K562 (cell line): ENCODE results near the gene DARS2. TPM values are rescaled to one million over a fixed set of nuclear protein-coding genes. Genes with fewer than 3 reads are reported as not detected.

Experiments used
- ATAC-seq: fragments of 200-7000 bp; cut with Tn5 transposase; 3 replicates; pipeline ENCODE4 v1.9.1; 2020; ENCODE audit warnings: moderate library complexity
- BruUV-seq: library from RNA; stranded (reverse); fragments of 400-500 nt; replicated peaks from 2 replicates; lab custom pipeline; 2021; lab: Mats Ljungman, UMichigan
- CTCF ChIA-PET: fragments of 300-600 bp; formaldehyde crosslinking; extraction: SDS; loops from one replicate; lab custom pipeline; 2021; ENCODE audit warnings: low intra/inter-chr PET ratio; lab: Yijun Ruan, JAX
- POLR2A ChIA-PET: fragments of 300-600, 350-650 bp; sonication (Branson Sonifier 250); formaldehyde crosslinking; extraction: SDS; loops from one replicate; lab custom pipeline; 2021; ENCODE audit warnings: antibody characterized with exemption, inconsistent platforms; lab: Yijun Ruan, JAX
- DNase-seq, 4 experiments: peaks; one replicate each; pipeline versions ENCODE4 v3.0.0 to v3.0.0-alpha.2; 2011 to 2018; ENCODE audit warnings: low spot score in 3 of 4, mixed read lengths in 3 of 4; ENCODE audit errors: extremely low read depth in 1 of 4
- FAIRE-seq: peaks from 2 replicates; lab custom pipeline; 2011; peaks lifted over from hg19 to GRCh38; lab: Jason Lieb, UNC
- H2AFZ ChIP-seq: 2 replicates; pipeline ENCODE4 v1.6.0; 2011; ENCODE audit warnings: low read depth, low read length, control low read depth, inconsistent platforms
- H3K27ac ChIP-seq: fragments of 200-600 bp; 3 replicates; pipeline ENCODE4 v1.8.0; 2011; ENCODE audit warnings: low read depth, mild to moderate bottlenecking, control low read depth, inconsistent platforms, low read length, moderate library complexity, mixed read lengths; ENCODE audit errors: extremely low read depth
- H3K27me3 ChIP-seq, 2 experiments: fragments of 300-600 bp in 1 of 2; 2 replicates in 1 of 2; 3 replicates in 1 of 2; pipeline versions ENCODE4 v1.6.0 to v1.8.0; 2011; ENCODE audit warnings: inconsistent platforms in 2 of 2, low read length in 2 of 2, mild to moderate bottlenecking in 1 of 2, mixed read lengths in 1 of 2, moderate library complexity in 1 of 2; ENCODE audit not compliant: control insufficient read depth in 2 of 2, insufficient read depth in 2 of 2
- H3K36me3 ChIP-seq: fragments of 300-600 bp; 3 replicates; pipeline ENCODE4 v1.8.0; 2011; ENCODE audit warnings: mild to moderate bottlenecking, low read length, inconsistent platforms; ENCODE audit not compliant: control insufficient read depth, insufficient read depth
- H3K4me1 ChIP-seq, 2 experiments: fragments of 200-600 bp in 1 of 2; replicated peaks in 1 of 2; 2 replicates in 1 of 2; 3 replicates in 1 of 2; pipeline versions ENCODE4 v1.5.1 to v1.8.0; 2011; ENCODE audit warnings: inconsistent platforms in 2 of 2, low read length in 2 of 2, mild to moderate bottlenecking in 1 of 2, mixed read lengths in 1 of 2, moderate library complexity in 1 of 2; ENCODE audit not compliant: control insufficient read depth in 2 of 2, insufficient read depth in 2 of 2
- H3K4me2 ChIP-seq: 2 replicates; pipeline ENCODE4 v1.6.1; 2011; ENCODE audit warnings: low read length, control low read depth, inconsistent platforms, mixed read lengths; ENCODE audit not compliant: insufficient read depth
- H3K4me3 ChIP-seq: fragments of 200-600 bp; sonication (generic), shearing (Covaris generic); 2 replicates; pipeline ENCODE4 v1.5.1; 2016; ENCODE audit warnings: control low read depth, inconsistent platforms
- H3K79me2 ChIP-seq: fragments of 200-600 bp; 3 replicates; pipeline ENCODE4 v1.8.0; 2011; ENCODE audit warnings: low read length, inconsistent platforms; ENCODE audit not compliant: control insufficient read depth, insufficient read depth
- H3K9ac ChIP-seq, 2 experiments: 2 replicates each; pipeline versions ENCODE4 v1.6.0 to v1.6.1; 2011; ENCODE audit warnings: low read depth in 2 of 2, low read length in 2 of 2, control low read depth in 1 of 2, inconsistent platforms in 1 of 2, mild to moderate bottlenecking in 1 of 2, mixed read lengths in 1 of 2; ENCODE audit not compliant: insufficient read depth in 1 of 2
- H3K9me1 ChIP-seq: one replicate; pipeline ENCODE4 v1.6.0; 2011; ENCODE audit warnings: inconsistent platforms, mild to moderate bottlenecking, low read length, moderate library complexity; ENCODE audit not compliant: control insufficient read depth, insufficient read depth
- H3K9me3 ChIP-seq: replicated peaks from 2 replicates; pipeline ENCODE4 v1.5.1; 2011; ENCODE audit warnings: low read depth, low read length, inconsistent platforms; ENCODE audit not compliant: control insufficient read depth, insufficient read depth
- H4K20me1 ChIP-seq: replicated peaks from 2 replicates; pipeline ENCODE4 v1.6.1; 2011; ENCODE audit warnings: low read length, inconsistent platforms, mixed read lengths; ENCODE audit not compliant: control insufficient read depth, insufficient read depth
- ETV1 ChIP-seq: fragments of 450-650 bp; conservative IDR thresholded peaks from 2 replicates; pipeline ENCODE4 v1.6.1; 2016; ENCODE audit warnings: missing genetic modification characterization, control low read depth, low read depth, missing compliant biosample characterization
- PPARD ChIP-seq: fragments of 250-450 bp; sonication (Bioruptor Pico); IDR thresholded peaks from 2 replicates; pipeline ENCODE4 v1.8.0; 2022; ENCODE audit warnings: inconsistent platforms, mild to moderate bottlenecking, moderate library complexity
- ZKSCAN3 ChIP-seq: fragments of 250-450 bp; sonication (Bioruptor Pico); IDR thresholded peaks from 2 replicates; pipeline ENCODE4 v1.4.0; 2020
- in situ Hi-C: fragments of 300-500 bp; cut with MboI; formaldehyde crosslinking; loops from 4 replicates; pipeline ENCODE4 v1.15.0; 2018; ENCODE audit warnings: inconsistent platforms, mixed read lengths
- intact Hi-C: fragments of 100-400 bp; cut with micrococcal nuclease; formaldehyde crosslinking; loops from 2 replicates; pipeline ENCODE4 v1.14.2; 2022
- polyA plus RNA-seq, 8 experiments: library from polyadenylated mRNA; depleted of rRNA in 4 of 8; stranded (reverse) in 5 of 8; unstranded in 3 of 8; fragments of >200 nt; fragmentation: Nextera tagmentation in 2 of 8; fragmentation: Illumina TruSeq in 1 of 8; extraction: Ambion mirVana in 2 of 8; extraction: Trizol in 1 of 8; gene quantifications; 2 replicates each; pipeline versions ENCODE4 v1.2.1 to v1.2.3, GENCODE V29; 2011 to 2014; ENCODE audit warnings: inconsistent platforms in 1 of 8, missing spikeins in 1 of 8
- total RNA-seq, 7 experiments: library from RNA; depleted of rRNA in 6 of 7; stranded (reverse); fragments of >200 nt in 6 of 7; fragmentation: Illumina TruSeq in 2 of 7; extraction: Trizol in 2 of 7; gene quantifications; 2 replicates each; pipeline versions ENCODE4 v1.2.1 to v1.2.3, GENCODE V29; 2011 to 2021; ENCODE audit warnings: low replicate concordance in 1 of 7
- TF ChIP-seq, protein P1 (sequence below): fragments of 450-650 bp; IDR thresholded peaks from 2 replicates; pipeline ENCODE4 v1.7.0; 2016; ENCODE audit warnings: borderline replicate concordance

Gene DARS2
- total and polyA plus RNA-seq, 9 of the 15 experiments (the other 6 are each of a cell fraction or from before 2014, with no cell fraction given), result 36.4 to 96.7 (median 68.6) TPM

DNA sequence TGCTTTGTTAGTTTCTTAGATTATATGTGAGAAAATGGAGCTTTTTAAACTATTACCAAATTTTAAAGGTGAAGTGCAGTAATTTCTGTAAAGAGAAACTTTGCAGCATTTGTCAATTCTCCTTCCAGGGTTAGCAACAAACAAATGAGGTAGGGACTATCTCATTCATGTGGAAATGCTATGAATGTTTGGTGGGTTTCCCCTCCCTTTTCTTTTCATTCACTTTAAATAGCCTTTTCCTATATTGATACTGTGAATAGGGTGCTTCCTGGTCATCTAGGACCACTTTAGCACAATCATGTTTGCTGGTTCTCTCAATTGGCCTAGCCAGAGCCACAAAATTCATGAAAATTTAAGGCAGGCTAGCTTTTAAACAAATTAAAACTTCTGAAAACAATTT is 64.3 kb downstream of the DARS2 start:
- Histone ChIP-seq H3K27me3 (no peaks in the 10 kb centered on the region), H3K27ac (no peak overlapping the region), H3K4me3 (no peak overlapping the region), H3K4me2 (no peak overlapping the region), H4K20me1 (no peaks in the 10 kb centered on the region), H3K9me3 (no peaks in the 10 kb centered on the region), H3K79me2 (no peaks in the 10 kb centered on the region), H3K36me3 (peaks cover 14% of the 10 kb centered on the region; the same call in 2 of the 3 replicates), H3K9me1 (no peaks in the 10 kb centered on the region), H3K4me1 (no peaks in the 10 kb centered on the region), H2AFZ (no peak overlapping the region), H3K9ac (no peak overlapping the region)
- ChIA-PET POLR2A (interaction anchor here (0.6 to 2.9 kb wide), 7 partner anchors 9 to 271 kb away, joined by 3 to 26 read pairs (median 3); partner anchors contain the start of genes GAS5, RABGAP1L, SERPINC1 and ZBTB37), CTCF (no interaction called here)
- no peak for TF ChIP-seq ETV1 (tag)
- no peak for TF ChIP-seq PPARD (CRISPR knock-in tag)
- TF ChIP-seq ZKSCAN3 (CRISPR knock-in tag), result no peak
- TF ChIP-seq, protein P1, sequence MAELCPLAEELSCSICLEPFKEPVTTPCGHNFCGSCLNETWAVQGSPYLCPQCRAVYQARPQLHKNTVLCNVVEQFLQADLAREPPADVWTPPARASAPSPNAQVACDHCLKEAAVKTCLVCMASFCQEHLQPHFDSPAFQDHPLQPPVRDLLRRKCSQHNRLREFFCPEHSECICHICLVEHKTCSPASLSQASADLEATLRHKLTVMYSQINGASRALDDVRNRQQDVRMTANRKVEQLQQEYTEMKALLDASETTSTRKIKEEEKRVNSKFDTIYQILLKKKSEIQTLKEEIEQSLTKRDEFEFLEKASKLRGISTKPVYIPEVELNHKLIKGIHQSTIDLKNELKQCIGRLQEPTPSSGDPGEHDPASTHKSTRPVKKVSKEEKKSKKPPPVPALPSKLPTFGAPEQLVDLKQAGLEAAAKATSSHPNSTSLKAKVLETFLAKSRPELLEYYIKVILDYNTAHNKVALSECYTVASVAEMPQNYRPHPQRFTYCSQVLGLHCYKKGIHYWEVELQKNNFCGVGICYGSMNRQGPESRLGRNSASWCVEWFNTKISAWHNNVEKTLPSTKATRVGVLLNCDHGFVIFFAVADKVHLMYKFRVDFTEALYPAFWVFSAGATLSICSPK, result no peak
- no TSS peak for BruUV-seq
- ATAC-seq, result no peak
- intact Hi-C loops (no loop called here), in situ Hi-C loops (no loop called here)
- no peak for FAIRE-seq
- no peak for DNase-seq
